Neural crest cell (in vitro differentiated cells): ENCODE data around the gene LTBP1. TPM values are rescaled to one million over a fixed set of nuclear protein-coding genes. Genes with fewer than 3 reads are reported as not detected.

Experiments
- DNase-seq: peaks from one replicate; pipeline ENCODE4 v3.0.0; 2021; ENCODE audit warnings: low read depth, mixed read lengths, low spot score
- H3K27ac Mint-ChIP-seq: one replicate; pipeline ENCODE4 v1.8.0; 2021; ENCODE audit warnings: mild to moderate bottlenecking, mixed read lengths; ENCODE audit not compliant: unreplicated experiment
- H3K27me3 Mint-ChIP-seq: 2 replicates; pipeline ENCODE4 v1.8.0; 2021; ENCODE audit warnings: low read depth, mild to moderate bottlenecking, mixed read lengths
- H3K36me3 Mint-ChIP-seq: 2 replicates; pipeline ENCODE4 v1.8.0; 2021; ENCODE audit warnings: low read depth, mild to moderate bottlenecking, mixed read lengths
- H3K4me1 Mint-ChIP-seq: 2 replicates; pipeline ENCODE4 v1.8.0; 2021; ENCODE audit warnings: mixed read lengths
- H3K4me3 Mint-ChIP-seq: one replicate; pipeline ENCODE4 v1.8.0; 2021; ENCODE audit warnings: mild to moderate bottlenecking, mixed read lengths
- H3K9me3 Mint-ChIP-seq: 2 replicates; pipeline ENCODE4 v1.8.0; 2021; ENCODE audit warnings: mixed read lengths
- CTCF ChIP-seq: fragments of 200-600 bp; sonication (generic); conservative IDR thresholded peaks from 2 replicates; pipeline ENCODE4 v1.5.0; 2021; ENCODE audit warnings: antibody characterized with exemption, mild to moderate bottlenecking
- total RNA-seq: library from RNA; stranded (reverse); gene quantifications from 2 replicates; pipeline ENCODE4 v1.2.1, GENCODE V29; 2021

Gene LTBP1
- total RNA-seq, 1 donor from 2014 or later = 30.2 TPM

GRCh38 chr2:33236482-33237385, 290.0 kb downstream of the LTBP1 start:
- Mint-ChIP-seq H3K27me3 (no peaks in the 10 kb centered on the region), H3K4me3 (no peak overlapping the region), H3K4me1 (no peaks in the 10 kb centered on the region), H3K36me3 (peaks cover 8% of the 10 kb centered on the region), H3K27ac (no peak overlapping the region), H3K9me3 (no peaks in the 10 kb centered on the region)
- no peak for DNase-seq
- no peak for TF ChIP-seq CTCF

GRCh38 chr2:33238111-33238510, 291.4 kb downstream of the LTBP1 start:
- peaks cover 8% of the 10 kb centered on the region for H3K36me3 Mint-ChIP-seq
- no peak overlapping the region for H3K27ac Mint-ChIP-seq
- H3K4me3 Mint-ChIP-seq = no peak overlapping the region
- no peaks in the 10 kb centered on the region for H3K4me1 Mint-ChIP-seq
- no peaks in the 10 kb centered on the region for H3K27me3 Mint-ChIP-seq
- no peak for TF ChIP-seq CTCF
- DNase-seq = no peak
- no peaks in the 10 kb centered on the region for H3K9me3 Mint-ChIP-seq

- no peak for TF ChIP-seq CTCF
- Mint-ChIP-seq H3K4me1 (no peaks in the 10 kb centered on the region), H3K27ac (no peak overlapping the region), H3K9me3 (no peaks in the 10 kb centered on the region), H3K36me3 (peaks cover 1% of the 10 kb centered on the region), H3K4me3 (no peak overlapping the region), H3K27me3 (no peaks in the 10 kb centered on the region)
- DNase-seq = no peak
Observed at GRCh38 chr2:33240178-33240577, 293.4 kb downstream of the LTBP1 start.

- H3K4me1 Mint-ChIP-seq = no peaks in the 10 kb centered on the region
- no peak overlapping the region for H3K27ac Mint-ChIP-seq
- no peak overlapping the region for H3K4me3 Mint-ChIP-seq
- no peaks in the 10 kb centered on the region for H3K27me3 Mint-ChIP-seq
- no peaks in the 10 kb centered on the region for H3K9me3 Mint-ChIP-seq
- DNase-seq = no peak
- no peaks in the 10 kb centered on the region for H3K36me3 Mint-ChIP-seq
- TF ChIP-seq CTCF = no peak
Observed at GRCh38 chr2:33241072-33241471, 294.3 kb downstream of the LTBP1 start.

GRCh38 chr2:33241581-33241980, 294.8 kb downstream of the LTBP1 start:
- H3K4me3 Mint-ChIP-seq = no peak overlapping the region
- H3K27ac Mint-ChIP-seq = no peak overlapping the region
- H3K9me3 Mint-ChIP-seq = no peaks in the 10 kb centered on the region
- DNase-seq = no peak
- no peak for TF ChIP-seq CTCF
- H3K4me1 Mint-ChIP-seq = no peaks in the 10 kb centered on the region
- no peaks in the 10 kb centered on the region for H3K27me3 Mint-ChIP-seq
- no peaks in the 10 kb centered on the region for H3K36me3 Mint-ChIP-seq
